PC-3 (cell line): Measurements from ENCODE around the gene DOCK10. TPM values are rescaled to one million over a fixed set of nuclear protein-coding genes. Genes with fewer than 3 reads are reported as not detected.

Experiments
- ATAC-seq: fragments of 200-7000 bp; cut with Tn5 transposase; 2 replicates; pipeline ENCODE4 v1.9.1; 2020; ENCODE audit warnings: mild to moderate bottlenecking, moderate library complexity
- BruUV-seq: library from RNA; stranded (reverse); fragments of 400-500 nt; replicated peaks from 2 replicates; lab custom pipeline; 2021; lab: Mats Ljungman, UMichigan
- CTCF ChIA-PET: fragments of 300-600 bp; sonication (Branson Sonifier 250); formaldehyde crosslinking; loops from one replicate; lab custom pipeline; 2022; ENCODE audit warnings: antibody characterized with exemption; lab: Charles Lee
- POLR2A ChIA-PET: fragments of 300-600 bp; sonication (Branson Sonifier 250); formaldehyde crosslinking; loops from one replicate; lab custom pipeline; 2022; ENCODE audit warnings: antibody characterized with exemption; ENCODE audit not compliant: unreplicated experiment; lab: Charles Lee
- DNase-seq: peaks from one replicate; pipeline ENCODE4 v3.0.0-alpha.2; 2015
- H2AFZ ChIP-seq: fragments of 300-600 bp; sonication (generic); 2 replicates; pipeline ENCODE4 v1.6.0; 2016; ENCODE audit warnings: antibody characterized with exemption, low read length
- H3F3A ChIP-seq: fragments of 300-600 bp; sonication (generic); one replicate; pipeline ENCODE4 v1.6.0; 2017; ENCODE audit warnings: antibody characterized with exemption, low read length, control low read depth, mild to moderate bottlenecking; ENCODE audit not compliant: unreplicated experiment
- H3K27ac ChIP-seq: fragments of 300-600 bp; sonication (generic); 2 replicates; pipeline ENCODE4 v1.5.1; 2016; ENCODE audit warnings: mild to moderate bottlenecking, low read length
- H3K27me3 ChIP-seq: fragments of 300-600 bp; sonication (generic); 2 replicates; pipeline ENCODE4 v1.6.1; 2016; ENCODE audit warnings: low read length, mixed read lengths
- H3K36me3 ChIP-seq: fragments of 300-600 bp; sonication (generic); 2 replicates; pipeline ENCODE4 v1.6.1; 2016; ENCODE audit warnings: low read depth, mixed run types, low read length, mixed read lengths
- H3K4me1 ChIP-seq: fragments of 300-600 bp; sonication (generic); 2 replicates; pipeline ENCODE4 v1.5.1; 2016; ENCODE audit warnings: low read length; ENCODE audit not compliant: insufficient read depth
- H3K4me2 ChIP-seq: fragments of 300-600 bp; sonication (generic); 2 replicates; pipeline ENCODE4 v1.6.0; 2016; ENCODE audit warnings: low read length
- H3K4me3 ChIP-seq: fragments of 300-600 bp; sonication (generic); 2 replicates; pipeline ENCODE4 v1.5.1; 2016; ENCODE audit warnings: mild to moderate bottlenecking, low read length, mixed read lengths
- H3K79me2 ChIP-seq: fragments of 300-600 bp; sonication (generic); 2 replicates; pipeline ENCODE4 v1.6.1; 2017; ENCODE audit warnings: low read length, mixed read lengths
- H3K9ac ChIP-seq: fragments of 300-600 bp; sonication (generic); 2 replicates; pipeline ENCODE4 v1.6.0; 2016; ENCODE audit warnings: mild to moderate bottlenecking, low read length
- H3K9me2 ChIP-seq: fragments of 300-600 bp; sonication (generic); replicated peaks from 2 replicates; pipeline ENCODE4 v1.6.1; 2016; ENCODE audit warnings: mixed run types, low read length, mixed read lengths
- H3K9me3 ChIP-seq: fragments of 300-600 bp; sonication (generic); 2 replicates; pipeline ENCODE4 v1.6.1; 2016; ENCODE audit warnings: low read length, mixed read lengths
- H4K20me1 ChIP-seq: fragments of 300-600 bp; sonication (generic); 2 replicates; pipeline ENCODE4 v1.6.1; 2016; ENCODE audit warnings: low read length, mixed read lengths
- CTCF ChIP-seq: fragments of 300-600 bp; sonication (generic); conservative IDR thresholded peaks from 2 replicates; pipeline ENCODE4 v1.5.1; 2017; ENCODE audit warnings: antibody characterized with exemption, low read depth, mild to moderate bottlenecking, low read length
- EZH2 ChIP-seq: fragments of 300-600 bp; sonication (generic); IDR thresholded peaks from one replicate; pipeline ENCODE4 v1.6.1; 2017; ENCODE audit warnings: antibody characterized with exemption, mild to moderate bottlenecking, low read length; ENCODE audit not compliant: unreplicated experiment
- EZH2phosphoT487 ChIP-seq: fragments of 300-600 bp; sonication (generic); IDR thresholded peaks from 2 replicates; pipeline ENCODE4 v1.6.1; 2018; ENCODE audit warnings: mild to moderate bottlenecking, antibody characterized with exemption, low read length, borderline replicate concordance
- intact Hi-C: fragments of 100-400 bp; cut with micrococcal nuclease; formaldehyde crosslinking; loops from 2 replicates; pipeline ENCODE4 v1.9.0; 2023
- total RNA-seq: library from RNA; depleted of rRNA; stranded (reverse); fragments of >200 nt; gene quantifications from 2 replicates; pipeline ENCODE4 v1.2.3, GENCODE V29; 2014

The DOCK10 gene
- total RNA-seq, 1 experiment from 2014 or later, result 23.1 TPM

DNA sequence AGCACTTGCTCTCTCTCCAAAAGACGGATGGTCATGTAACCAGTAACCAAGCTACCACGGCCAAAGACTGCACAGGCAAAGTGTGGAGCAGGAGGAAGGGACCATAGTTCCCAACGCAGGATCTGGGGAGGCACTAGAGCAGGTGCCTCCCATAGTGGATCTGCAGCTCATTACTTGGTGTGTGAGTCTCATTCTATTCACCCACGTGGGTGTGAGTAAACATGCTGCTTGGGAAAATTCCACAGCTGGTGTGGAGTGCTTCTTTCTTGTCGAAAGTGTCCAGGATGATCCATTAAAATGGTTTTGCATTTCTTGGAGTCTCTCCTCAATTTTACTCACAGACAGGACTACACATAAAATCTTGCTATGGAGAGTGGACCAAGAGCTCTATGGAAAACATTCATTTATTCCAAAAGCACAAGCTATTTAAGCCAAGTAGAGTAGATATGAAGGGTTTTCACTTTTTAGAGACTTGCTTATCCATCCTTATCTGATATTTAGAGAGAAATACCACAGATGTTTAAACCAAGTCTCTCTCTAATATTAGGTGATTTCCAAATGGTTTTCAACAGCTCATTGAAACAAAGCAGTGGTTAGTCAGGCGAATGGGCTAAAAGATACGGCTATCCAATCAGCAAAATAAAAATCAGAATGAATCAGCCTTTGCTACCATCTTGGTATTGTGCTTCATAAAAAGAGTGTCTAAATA is 221.8 kb downstream of the DOCK10 start:
- DNase-seq, result no peak

GRCh38 chr2:224819075-224819474 is 223.2 kb downstream of the DOCK10 start:
- DNase-seq (peak; percentile 28), ATAC-seq (peak; percentile 47)
- no peak overlapping the region for H3K27ac ChIP-seq
- no TSS peak for BruUV-seq
- peaks cover 23% of the 10 kb centered on the region for H3K4me1 ChIP-seq
- H3K36me3 ChIP-seq, result no peaks in the 10 kb centered on the region
- ChIA-PET POLR2A (no interaction called here), CTCF (no interaction called here)
- H3K9me2 ChIP-seq, result no peaks in the 10 kb centered on the region
- H3K9ac ChIP-seq, result no peak overlapping the region
- H4K20me1 ChIP-seq, result no peaks in the 10 kb centered on the region
- no peaks in the 10 kb centered on the region for H3K79me2 ChIP-seq
- no peaks in the 10 kb centered on the region for H3K9me3 ChIP-seq
- no peak for TF ChIP-seq CTCF
- no peak overlapping the region for H3K4me3 ChIP-seq
- intact Hi-C loops, result loop anchor here (5.0 kb wide), 2 partner anchors 63 to 108 kb away; no protein-coding TSS in a partner anchor
- no peak overlapping the region for H3K4me2 ChIP-seq
- no peaks in the 10 kb centered on the region for H3F3A ChIP-seq
- H2AFZ ChIP-seq, result no peak overlapping the region
- H3K27me3 ChIP-seq, result no peaks in the 10 kb centered on the region

More for the DNA sequence above, 221.8 kb downstream of the DOCK10 start:
- H3K9ac ChIP-seq, result no peak overlapping the region
- no peak overlapping the region for H3K27ac ChIP-seq
- H3K9me3 ChIP-seq, result no peaks in the 10 kb centered on the region
- no peaks in the 10 kb centered on the region for H3K36me3 ChIP-seq
- TF ChIP-seq EZH2 (no peak), EZH2phosphoT487 (no peak), CTCF (no peak)
- CTCF ChIA-PET, result no interaction called here
- POLR2A ChIA-PET, result no interaction called here
- no peak for ATAC-seq
- H3K4me2 ChIP-seq, result no peak overlapping the region
- no peaks in the 10 kb centered on the region for H3K9me2 ChIP-seq
- intact Hi-C loops, result no loop called here
- H3K79me2 ChIP-seq, result no peaks in the 10 kb centered on the region
- peaks cover 23% of the 10 kb centered on the region for H3K4me1 ChIP-seq
- H4K20me1 ChIP-seq, result no peaks in the 10 kb centered on the region
- H3K27me3 ChIP-seq, result no peaks in the 10 kb centered on the region
- no TSS peak for BruUV-seq
- H3K4me3 ChIP-seq, result no peak overlapping the region
- no peaks in the 10 kb centered on the region for H3F3A ChIP-seq
- H2AFZ ChIP-seq, result no peak overlapping the region

- POLR2A ChIA-PET, result no interaction called here
- Histone ChIP-seq H3K79me2 (no peaks in the 10 kb centered on the region), H3K27me3 (no peaks in the 10 kb centered on the region), H3K9me3 (no peaks in the 10 kb centered on the region), H3K9ac (no peak overlapping the region), H3K9me2 (no peaks in the 10 kb centered on the region), H3F3A (no peaks in the 10 kb centered on the region), H3K36me3 (no peaks in the 10 kb centered on the region), H3K27ac (no peak overlapping the region), H3K4me3 (no peak overlapping the region), H4K20me1 (no peaks in the 10 kb centered on the region), H3K4me2 (no peak overlapping the region; the same call in 1 of the 2 replicates), H3K4me1 (peaks cover 23% of the 10 kb centered on the region), H2AFZ (no peak overlapping the region)
- ATAC-seq (no peak), DNase-seq (no peak)
- intact Hi-C loops, result loop anchor here (5.0 kb wide), 2 partner anchors 65 to 110 kb away; no protein-coding TSS in a partner anchor
- no TSS peak for BruUV-seq
- CTCF ChIA-PET, result no interaction called here
- TF ChIP-seq EZH2, result no peak
- TF ChIP-seq EZH2phosphoT487, result no peak
- TF ChIP-seq CTCF, result no peak
Measured at GRCh38 chr2:224817676-224818075, 224.6 kb downstream of the DOCK10 start.
